Measurements from ENCODE around the gene PCSK7.

GRCh38 chr11:117187428-117187798, 44.5 kb downstream of the PCSK7 start:
- TF ChIP-seq CTCF (conservative IDR thresholded peaks at IDR 0.05; ENCODE audit: low read length): no peak
- no peak for TF ChIP-seq EZH2phosphoT487 (IDR thresholded peaks at IDR 0.05; ENCODE audit: borderline replicate concordance)

All from Loucy (cell line).